ENCODE data around the gene CNTNAP5. TPM values are rescaled to one million over a fixed set of nuclear protein-coding genes. Genes with fewer than 3 reads are reported as not detected.

Gene CNTNAP5
- total RNA-seq, 1 donor from 2014 or later, result 5.0 TPM

DNA sequence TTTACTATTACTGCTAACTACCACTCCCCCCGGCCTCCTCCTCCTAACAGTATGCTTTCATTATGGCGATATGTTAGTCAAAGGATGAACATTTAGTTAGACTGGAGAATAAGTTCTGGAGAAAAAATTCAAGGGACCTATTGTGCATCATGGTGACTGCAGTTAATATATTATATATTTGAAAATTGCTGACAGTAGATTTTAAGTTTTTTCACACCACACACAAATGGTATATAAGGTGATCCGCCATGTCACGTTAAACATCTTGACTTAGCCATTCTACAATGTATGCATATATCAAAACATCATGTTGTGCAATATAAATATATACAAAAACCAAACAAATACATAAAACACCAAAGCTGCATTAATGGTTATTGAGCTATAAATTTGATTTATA lies 873.7 kb downstream of the CNTNAP5 start:
- TF ChIP-seq, protein P1, sequence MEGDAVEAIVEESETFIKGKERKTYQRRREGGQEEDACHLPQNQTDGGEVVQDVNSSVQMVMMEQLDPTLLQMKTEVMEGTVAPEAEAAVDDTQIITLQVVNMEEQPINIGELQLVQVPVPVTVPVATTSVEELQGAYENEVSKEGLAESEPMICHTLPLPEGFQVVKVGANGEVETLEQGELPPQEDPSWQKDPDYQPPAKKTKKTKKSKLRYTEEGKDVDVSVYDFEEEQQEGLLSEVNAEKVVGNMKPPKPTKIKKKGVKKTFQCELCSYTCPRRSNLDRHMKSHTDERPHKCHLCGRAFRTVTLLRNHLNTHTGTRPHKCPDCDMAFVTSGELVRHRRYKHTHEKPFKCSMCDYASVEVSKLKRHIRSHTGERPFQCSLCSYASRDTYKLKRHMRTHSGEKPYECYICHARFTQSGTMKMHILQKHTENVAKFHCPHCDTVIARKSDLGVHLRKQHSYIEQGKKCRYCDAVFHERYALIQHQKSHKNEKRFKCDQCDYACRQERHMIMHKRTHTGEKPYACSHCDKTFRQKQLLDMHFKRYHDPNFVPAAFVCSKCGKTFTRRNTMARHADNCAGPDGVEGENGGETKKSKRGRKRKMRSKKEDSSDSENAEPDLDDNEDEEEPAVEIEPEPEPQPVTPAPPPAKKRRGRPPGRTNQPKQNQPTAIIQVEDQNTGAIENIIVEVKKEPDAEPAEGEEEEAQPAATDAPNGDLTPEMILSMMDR (conservative IDR thresholded peaks at IDR 0.05), result no peak
- DNase-seq (ENCODE audit: extremely low spot score, unreplicated experiment), result no peak
- no peaks in the 10 kb centered on the region for H3K4me1 Mint-ChIP-seq (ENCODE audit: unreplicated experiment)
- H3K4me3 Mint-ChIP-seq, result no peak overlapping the region
- H3K27ac Mint-ChIP-seq, result no peak overlapping the region
- H3K9me3 Mint-ChIP-seq, result peaks cover 6% of the 10 kb centered on the region
- H3K36me3 Mint-ChIP-seq, result no peaks in the 10 kb centered on the region
- no peaks in the 10 kb centered on the region for H3K27me3 Mint-ChIP-seq

DNA sequence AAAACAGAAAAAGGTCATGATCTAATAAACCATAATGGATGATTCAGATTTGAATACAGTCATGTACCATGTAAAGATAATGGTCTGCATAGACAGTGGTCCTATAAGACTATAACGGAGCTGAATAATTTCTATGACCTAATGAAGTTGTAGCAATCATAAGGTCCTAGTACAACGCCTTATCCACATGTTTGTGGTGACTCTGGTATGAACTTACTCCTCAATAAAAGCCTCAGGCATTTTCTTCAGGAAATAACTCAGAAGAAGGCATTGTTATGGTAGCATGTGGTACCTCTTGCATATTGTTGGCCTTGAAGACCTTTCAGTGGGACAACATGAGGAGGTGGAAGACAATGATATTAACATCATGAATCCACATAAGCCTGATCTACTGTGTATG lies 883.3 kb downstream of the CNTNAP5 start:
- no peaks in the 10 kb centered on the region for H3K9me3 Mint-ChIP-seq
- no peaks in the 10 kb centered on the region for H3K36me3 Mint-ChIP-seq
- DNase-seq (ENCODE audit: extremely low spot score, unreplicated experiment), result no peak
- TF ChIP-seq, protein P1 (conservative IDR thresholded peaks at IDR 0.05), result no peak
- H3K4me1 Mint-ChIP-seq (ENCODE audit: unreplicated experiment), result no peaks in the 10 kb centered on the region
- H3K4me3 Mint-ChIP-seq, result no peak overlapping the region
- H3K27me3 Mint-ChIP-seq, result no peaks in the 10 kb centered on the region
- H3K27ac Mint-ChIP-seq, result no peak overlapping the region

DNA sequence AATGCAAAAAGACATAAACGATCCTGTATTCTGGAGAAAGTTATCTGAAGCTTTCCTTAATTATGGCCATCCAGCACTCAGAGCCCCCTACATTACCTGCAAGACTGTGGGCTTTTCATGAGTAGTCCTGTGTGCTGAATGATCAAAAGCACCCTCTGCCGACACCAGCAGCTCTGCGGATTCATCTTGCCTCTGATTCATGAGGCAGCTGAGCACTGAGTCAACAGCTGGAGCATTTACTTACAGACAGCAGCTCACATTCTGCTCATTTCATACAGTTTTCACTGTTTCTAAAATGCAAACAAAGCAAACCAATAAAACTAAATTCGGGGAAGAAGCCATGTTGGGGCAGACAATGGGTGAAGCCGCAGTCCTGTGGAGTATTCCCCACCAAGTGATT lies 886.5 kb downstream of the CNTNAP5 start:
- Mint-ChIP-seq H3K27me3 (no peaks in the 10 kb centered on the region), H3K27ac (no peak overlapping the region), H3K4me3 (no peak overlapping the region), H3K36me3 (no peaks in the 10 kb centered on the region), H3K9me3 (no peaks in the 10 kb centered on the region), H3K4me1 (ENCODE audit: unreplicated experiment) (no peaks in the 10 kb centered on the region)
- DNase-seq (ENCODE audit: extremely low spot score, unreplicated experiment), result no peak
- TF ChIP-seq, protein P1 (conservative IDR thresholded peaks at IDR 0.05), result no peak

DNA sequence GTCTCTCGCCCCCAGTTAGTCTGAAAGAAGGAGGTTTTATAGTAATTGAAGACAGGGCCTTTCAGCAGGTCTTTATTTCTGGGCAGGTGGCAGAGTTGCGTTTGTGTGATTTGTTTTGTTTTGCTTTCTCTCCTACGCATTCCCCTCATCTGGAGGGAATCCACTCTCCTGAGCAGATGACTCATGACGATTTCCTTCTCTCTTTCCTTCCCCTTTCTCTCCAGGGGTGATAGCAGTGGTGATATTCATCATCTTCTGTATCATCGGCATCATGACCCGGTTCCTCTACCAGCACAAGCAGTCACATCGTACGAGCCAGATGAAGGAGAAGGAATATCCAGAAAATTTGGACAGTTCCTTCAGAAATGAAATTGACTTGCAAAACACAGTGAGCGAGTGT lies 888.8 kb downstream of the CNTNAP5 start:
- Mint-ChIP-seq H3K27ac (no peak overlapping the region), H3K9me3 (no peaks in the 10 kb centered on the region), H3K27me3 (no peaks in the 10 kb centered on the region), H3K4me3 (no peak overlapping the region), H3K36me3 (no peaks in the 10 kb centered on the region), H3K4me1 (ENCODE audit: unreplicated experiment) (no peaks in the 10 kb centered on the region)
- DNase-seq (ENCODE audit: extremely low spot score, unreplicated experiment), result no peak
- TF ChIP-seq, protein P1 (conservative IDR thresholded peaks at IDR 0.05), result no peak

DNA sequence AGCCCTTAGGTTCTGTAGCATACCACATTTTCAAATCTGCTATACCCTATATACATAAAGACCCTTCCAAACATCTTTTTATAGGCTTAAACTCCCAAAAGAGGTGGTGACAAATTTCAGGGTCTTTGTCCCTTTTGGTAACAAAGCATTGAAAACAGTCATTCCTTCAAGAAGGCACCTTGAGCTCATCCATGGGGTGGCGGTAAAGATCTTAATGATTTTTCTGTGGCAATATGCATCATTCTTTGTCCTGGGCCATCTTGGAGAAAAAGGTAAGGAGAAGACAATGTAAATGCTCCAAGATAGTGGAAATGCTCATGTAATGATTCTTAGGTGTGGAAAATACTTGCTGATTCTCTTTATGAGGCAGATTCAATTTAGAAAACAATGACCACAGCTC lies 890.5 kb downstream of the CNTNAP5 start:
- Mint-ChIP-seq H3K27ac (no peak overlapping the region), H3K9me3 (no peaks in the 10 kb centered on the region), H3K27me3 (no peaks in the 10 kb centered on the region), H3K36me3 (no peaks in the 10 kb centered on the region), H3K4me1 (ENCODE audit: unreplicated experiment) (no peaks in the 10 kb centered on the region), H3K4me3 (no peak overlapping the region)
- no peak for DNase-seq (ENCODE audit: extremely low spot score, unreplicated experiment)
- TF ChIP-seq, protein P1 (conservative IDR thresholded peaks at IDR 0.05), result no peak

DNA sequence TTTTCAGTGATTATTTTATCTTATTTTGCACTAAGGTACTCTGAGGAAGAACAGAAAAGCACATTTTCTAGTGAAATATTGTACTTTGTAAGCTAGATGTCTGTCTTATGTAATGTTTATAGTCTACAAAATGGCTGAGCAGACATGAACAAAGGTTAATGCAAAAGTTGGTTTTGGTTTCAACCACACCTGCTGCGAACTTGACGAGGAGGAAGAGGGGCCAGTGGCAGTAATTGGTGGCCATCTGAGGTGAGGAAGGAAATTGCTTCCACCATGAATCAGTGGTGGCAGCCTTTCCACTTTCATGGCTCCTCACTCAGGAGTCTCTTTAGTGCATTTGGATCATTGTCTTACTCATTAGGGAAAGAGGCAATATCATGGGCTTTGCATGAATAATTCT lies 894.2 kb downstream of the CNTNAP5 start:
- no peaks in the 10 kb centered on the region for H3K9me3 Mint-ChIP-seq
- no peak for DNase-seq (ENCODE audit: extremely low spot score, unreplicated experiment)

More for the DNA sequence above, 894.2 kb downstream of the CNTNAP5 start:
- Mint-ChIP-seq H3K27me3 (no peaks in the 10 kb centered on the region), H3K36me3 (peaks cover 3% of the 10 kb centered on the region), H3K4me3 (no peak overlapping the region), H3K27ac (no peak overlapping the region), H3K4me1 (ENCODE audit: unreplicated experiment) (peaks cover 14% of the 10 kb centered on the region)
- TF ChIP-seq, protein P1 (conservative IDR thresholded peaks at IDR 0.05), result no peak

Measured in type B pancreatic cell (in vitro differentiated cells).